H1 (cell line): ENCODE data around the gene CD14.

ENCODE experiments used
- POLR2A ChIP-seq, 2 experiments: IDR thresholded peaks; 1 replicate in 1 of 2; 2 replicates in 1 of 2; pipeline ENCODE4 v1.6.1; 2011; ENCODE audit warnings: low read depth in 2 of 2, low read length in 2 of 2, mild to moderate bottlenecking in 2 of 2; ENCODE audit errors: control extremely low read depth in 1 of 2
- TF ChIP-seq, protein P1 (sequence below), 3 experiments: IDR thresholded peaks; 1 replicate in 2 of 3; 2 replicates in 1 of 3; pipeline versions ENCODE4 v1.5.1 to v1.6.1; 2011; ENCODE audit warnings: low read length in 3 of 3, mild to moderate bottlenecking in 3 of 3, inconsistent platforms in 2 of 3, low read depth in 1 of 3, moderate library complexity in 1 of 3; ENCODE audit not compliant: insufficient read depth in 1 of 3; ENCODE audit errors: control extremely low read depth in 1 of 3
- TF ChIP-seq, protein P2 (sequence below): IDR thresholded peaks from 2 replicates; pipeline ENCODE4 v1.6.1; 2012; ENCODE audit warnings: low read length, inconsistent platforms

DNA sequence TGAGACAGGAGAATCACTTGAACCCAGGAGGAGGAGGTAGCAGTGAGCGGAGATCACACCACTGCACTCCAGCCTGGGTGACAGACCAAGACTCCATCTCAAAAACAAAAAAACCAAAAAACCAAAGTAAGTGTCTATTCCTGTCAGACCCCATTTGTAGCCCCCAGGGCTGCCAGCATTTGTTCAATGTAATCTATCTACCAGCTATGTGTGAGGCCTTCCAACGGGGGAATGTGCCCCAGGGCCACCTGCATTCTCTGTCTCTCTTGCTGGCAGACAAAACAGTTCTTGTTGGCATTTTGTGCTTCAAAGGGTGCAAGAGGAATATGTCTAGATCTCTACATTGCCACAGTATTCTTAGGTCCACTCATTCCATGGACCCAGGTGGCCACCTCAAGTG lies 34.1 kb downstream of the CD14 start:
- TF ChIP-seq, protein P1, sequence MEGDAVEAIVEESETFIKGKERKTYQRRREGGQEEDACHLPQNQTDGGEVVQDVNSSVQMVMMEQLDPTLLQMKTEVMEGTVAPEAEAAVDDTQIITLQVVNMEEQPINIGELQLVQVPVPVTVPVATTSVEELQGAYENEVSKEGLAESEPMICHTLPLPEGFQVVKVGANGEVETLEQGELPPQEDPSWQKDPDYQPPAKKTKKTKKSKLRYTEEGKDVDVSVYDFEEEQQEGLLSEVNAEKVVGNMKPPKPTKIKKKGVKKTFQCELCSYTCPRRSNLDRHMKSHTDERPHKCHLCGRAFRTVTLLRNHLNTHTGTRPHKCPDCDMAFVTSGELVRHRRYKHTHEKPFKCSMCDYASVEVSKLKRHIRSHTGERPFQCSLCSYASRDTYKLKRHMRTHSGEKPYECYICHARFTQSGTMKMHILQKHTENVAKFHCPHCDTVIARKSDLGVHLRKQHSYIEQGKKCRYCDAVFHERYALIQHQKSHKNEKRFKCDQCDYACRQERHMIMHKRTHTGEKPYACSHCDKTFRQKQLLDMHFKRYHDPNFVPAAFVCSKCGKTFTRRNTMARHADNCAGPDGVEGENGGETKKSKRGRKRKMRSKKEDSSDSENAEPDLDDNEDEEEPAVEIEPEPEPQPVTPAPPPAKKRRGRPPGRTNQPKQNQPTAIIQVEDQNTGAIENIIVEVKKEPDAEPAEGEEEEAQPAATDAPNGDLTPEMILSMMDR (IDR thresholded peaks at IDR 0.05; ENCODE audit: control extremely low read depth in 1 of 3, insufficient read depth in 1 of 3, low read depth in 1 of 3, low read length in 3 of 3), result no peak
- TF ChIP-seq, protein P2, sequence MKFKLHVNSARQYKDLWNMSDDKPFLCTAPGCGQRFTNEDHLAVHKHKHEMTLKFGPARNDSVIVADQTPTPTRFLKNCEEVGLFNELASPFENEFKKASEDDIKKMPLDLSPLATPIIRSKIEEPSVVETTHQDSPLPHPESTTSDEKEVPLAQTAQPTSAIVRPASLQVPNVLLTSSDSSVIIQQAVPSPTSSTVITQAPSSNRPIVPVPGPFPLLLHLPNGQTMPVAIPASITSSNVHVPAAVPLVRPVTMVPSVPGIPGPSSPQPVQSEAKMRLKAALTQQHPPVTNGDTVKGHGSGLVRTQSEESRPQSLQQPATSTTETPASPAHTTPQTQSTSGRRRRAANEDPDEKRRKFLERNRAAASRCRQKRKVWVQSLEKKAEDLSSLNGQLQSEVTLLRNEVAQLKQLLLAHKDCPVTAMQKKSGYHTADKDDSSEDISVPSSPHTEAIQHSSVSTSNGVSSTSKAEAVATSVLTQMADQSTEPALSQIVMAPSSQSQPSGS, result no peak
- no peak for TF ChIP-seq POLR2A (IDR thresholded peaks at IDR 0.05; ENCODE audit: control extremely low read depth in 1 of 2, low read depth in 2 of 2, low read length in 2 of 2)
